Measurements from ENCODE around the gene NDUFS3. TPM values are rescaled to one million over a fixed set of nuclear protein-coding genes. Genes with fewer than 3 reads are reported as not detected.

NDUFS3 gene
- total and polyA plus RNA-seq, 2 experiments from 2014 or later: 92.6 to 107 TPM

- no peak overlapping the region for H3K4me3 ChIP-seq
- no peaks in the 10 kb centered on the region for H3K27me3 ChIP-seq
- H3K79me2 ChIP-seq: peaks cover 57% of the 10 kb centered on the region
- no peak for DNase-seq (ENCODE audit: low spot score)
- H4K20me1 ChIP-seq (ENCODE audit: insufficient read depth, poor library complexity, severe bottlenecking): no peaks in the 10 kb centered on the region
- H3K4me1 ChIP-seq (ENCODE audit: insufficient read depth): peaks cover 5% of the 10 kb centered on the region
- H3K9me3 ChIP-seq (ENCODE audit: low read depth): no peaks in the 10 kb centered on the region
- H3K36me3 ChIP-seq (replicated peaks; ENCODE audit: insufficient read depth, low read depth): no peaks in the 10 kb centered on the region
- H3K27ac ChIP-seq: no peak overlapping the region
- H3K4me2 ChIP-seq: no peak overlapping the region
- no peak overlapping the region for H2AFZ ChIP-seq
- WGBS (ENCODE audit: low lambda C conversion rate, missing lambda C conversion rate): 87% methylated on average over 8 of the region's 8 CpGs
- TF ChIP-seq EZH2 (IDR thresholded peaks at IDR 0.05; ENCODE audit: borderline replicate concordance): no peak
- no peak for TF ChIP-seq EZH2phosphoT487 (IDR thresholded peaks at IDR 0.05; ENCODE audit: low read depth, severe bottlenecking, unreplicated experiment)
- TF ChIP-seq CTCF (IDR thresholded peaks at IDR 0.05; ENCODE audit: poor library complexity): no peak
- no peaks in the 10 kb centered on the region for H3K9me2 ChIP-seq (replicated peaks; ENCODE audit: insufficient read depth)
Measured at GRCh38 chr11:47572715-47573255, 6.1 kb upstream of the NDUFS3 start.

- Histone ChIP-seq H3K36me3 (replicated peaks; ENCODE audit: insufficient read depth, low read depth) (no peaks in the 10 kb centered on the region), H3K27me3 (no peaks in the 10 kb centered on the region), H3K79me2 (peaks cover 56% of the 10 kb centered on the region), H4K20me1 (ENCODE audit: insufficient read depth, poor library complexity, severe bottlenecking) (no peaks in the 10 kb centered on the region), H3K4me2 (no peak overlapping the region), H3K9me3 (ENCODE audit: low read depth) (no peaks in the 10 kb centered on the region), H3K4me3 (no peak overlapping the region), H3K27ac (no peak overlapping the region), H2AFZ (no peak overlapping the region), H3K4me1 (ENCODE audit: insufficient read depth) (peaks cover 7% of the 10 kb centered on the region), H3K9me2 (replicated peaks; ENCODE audit: insufficient read depth) (no peaks in the 10 kb centered on the region)
- no peak for TF ChIP-seq EZH2phosphoT487 (IDR thresholded peaks at IDR 0.05; ENCODE audit: low read depth, severe bottlenecking, unreplicated experiment)
- TF ChIP-seq EZH2 (IDR thresholded peaks at IDR 0.05; ENCODE audit: borderline replicate concordance): no peak
- TF ChIP-seq CTCF (IDR thresholded peaks at IDR 0.05; ENCODE audit: poor library complexity): no peak
- 96% methylated on average over 11 of the region's 11 CpGs for WGBS (ENCODE audit: low lambda C conversion rate, missing lambda C conversion rate)
- DNase-seq (ENCODE audit: low spot score): no peak
Measured at GRCh38 chr11:47573321-47573720, 5.6 kb upstream of the NDUFS3 start.

- no peak overlapping the region for H3K4me3 ChIP-seq
Measured at GRCh38 chr11:47577460-47578041, 1.3 kb upstream of the NDUFS3 start.

More at GRCh38 chr11:47577460-47578041, 1.3 kb upstream of the NDUFS3 start:
- H3K36me3 ChIP-seq (replicated peaks; ENCODE audit: insufficient read depth, low read depth): no peaks in the 10 kb centered on the region
- H4K20me1 ChIP-seq (ENCODE audit: insufficient read depth, poor library complexity, severe bottlenecking): no peaks in the 10 kb centered on the region
- peak overlapping the region; percentile 99 for H3K4me2 ChIP-seq
- DNase-seq (ENCODE audit: low spot score): no peak
- no peaks in the 10 kb centered on the region for H3K9me3 ChIP-seq (ENCODE audit: low read depth)
- H3K27me3 ChIP-seq: no peaks in the 10 kb centered on the region
- H3K4me1 ChIP-seq (ENCODE audit: insufficient read depth): peaks cover 7% of the 10 kb centered on the region
- peak overlapping the region; percentile 97 for H3K27ac ChIP-seq
- H3K9me2 ChIP-seq (replicated peaks; ENCODE audit: insufficient read depth): no peaks in the 10 kb centered on the region
- TF ChIP-seq EZH2 (IDR thresholded peaks at IDR 0.05; ENCODE audit: borderline replicate concordance): no peak
- no peak for TF ChIP-seq CTCF (IDR thresholded peaks at IDR 0.05; ENCODE audit: poor library complexity)
- TF ChIP-seq EZH2phosphoT487 (IDR thresholded peaks at IDR 0.05; ENCODE audit: low read depth, severe bottlenecking, unreplicated experiment): no peak
- 67% methylated on average over 13 of the region's 13 CpGs for WGBS (ENCODE audit: low lambda C conversion rate, missing lambda C conversion rate)
- H3K79me2 ChIP-seq: peaks cover 51% of the 10 kb centered on the region
- H2AFZ ChIP-seq: no peak overlapping the region

Measured in hepatocyte (in vitro differentiated cells).